ENCODE results near the gene TICRR. TPM values are rescaled to one million over a fixed set of nuclear protein-coding genes. Genes with fewer than 3 reads are reported as not detected.

Gene TICRR
- total RNA-seq, 1 experiment from 2014 or later, result 37.4 TPM

DNA sequence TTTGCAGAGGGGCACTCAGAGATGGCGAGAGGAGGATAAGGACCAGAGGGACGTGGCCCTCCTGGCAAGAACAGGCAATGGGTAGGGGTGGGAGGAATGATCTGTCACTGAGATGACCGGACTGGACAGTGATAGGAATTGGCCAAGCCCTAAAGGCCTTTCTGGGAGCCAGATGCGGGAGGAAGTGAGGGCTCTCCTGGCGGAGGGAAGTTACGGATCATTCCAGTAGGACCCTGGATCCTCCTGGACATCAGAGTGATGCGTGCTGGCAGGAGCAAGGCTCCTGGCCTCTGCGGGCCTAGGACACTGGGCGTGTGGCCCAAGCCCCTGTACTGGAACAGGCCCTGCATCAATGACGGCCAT, 56.6 kb downstream of the TICRR start:
- Mint-ChIP-seq H3K4me3 (no peak overlapping the region), H3K4me1 (no peaks in the 10 kb centered on the region), H3K9me3 (peaks cover 18% of the 10 kb centered on the region), H3K36me3 (peaks cover 84% of the 10 kb centered on the region), H3K27me3 (ENCODE audit: low read depth) (peaks cover 8% of the 10 kb centered on the region), H3K27ac (no peak overlapping the region)
- no peak for DNase-seq (ENCODE audit: low spot score)
- TF ChIP-seq FOXK1 (CRISPR knock-in tag; IDR thresholded peaks at IDR 0.05) (no peak), ZNF396 (CRISPR knock-in tag; IDR thresholded peaks at IDR 0.05; ENCODE audit: borderline replicate concordance) (no peak), FOXJ3 (CRISPR knock-in tag; IDR thresholded peaks at IDR 0.05; ENCODE audit: borderline replicate concordance) (no peak), FOXP1 (CRISPR knock-in tag; IDR thresholded peaks at IDR 0.05; ENCODE audit: borderline replicate concordance) (no peak), ZNF671 (CRISPR knock-in tag; IDR thresholded peaks at IDR 0.05) (no peak), TEAD4 (CRISPR knock-in tag; IDR thresholded peaks at IDR 0.05) (no peak), CBFB (CRISPR knock-in tag; IDR thresholded peaks at IDR 0.05; ENCODE audit: low read depth) (no peak), NFYB (CRISPR knock-in tag; conservative IDR thresholded peaks at IDR 0.05; ENCODE audit: low read depth) (no peak)
- TF ChIP-seq, protein P1, sequence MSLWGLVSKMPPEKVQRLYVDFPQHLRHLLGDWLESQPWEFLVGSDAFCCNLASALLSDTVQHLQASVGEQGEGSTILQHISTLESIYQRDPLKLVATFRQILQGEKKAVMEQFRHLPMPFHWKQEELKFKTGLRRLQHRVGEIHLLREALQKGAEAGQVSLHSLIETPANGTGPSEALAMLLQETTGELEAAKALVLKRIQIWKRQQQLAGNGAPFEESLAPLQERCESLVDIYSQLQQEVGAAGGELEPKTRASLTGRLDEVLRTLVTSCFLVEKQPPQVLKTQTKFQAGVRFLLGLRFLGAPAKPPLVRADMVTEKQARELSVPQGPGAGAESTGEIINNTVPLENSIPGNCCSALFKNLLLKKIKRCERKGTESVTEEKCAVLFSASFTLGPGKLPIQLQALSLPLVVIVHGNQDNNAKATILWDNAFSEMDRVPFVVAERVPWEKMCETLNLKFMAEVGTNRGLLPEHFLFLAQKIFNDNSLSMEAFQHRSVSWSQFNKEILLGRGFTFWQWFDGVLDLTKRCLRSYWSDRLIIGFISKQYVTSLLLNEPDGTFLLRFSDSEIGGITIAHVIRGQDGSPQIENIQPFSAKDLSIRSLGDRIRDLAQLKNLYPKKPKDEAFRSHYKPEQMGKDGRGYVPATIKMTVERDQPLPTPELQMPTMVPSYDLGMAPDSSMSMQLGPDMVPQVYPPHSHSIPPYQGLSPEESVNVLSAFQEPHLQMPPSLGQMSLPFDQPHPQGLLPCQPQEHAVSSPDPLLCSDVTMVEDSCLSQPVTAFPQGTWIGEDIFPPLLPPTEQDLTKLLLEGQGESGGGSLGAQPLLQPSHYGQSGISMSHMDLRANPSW (CRISPR knock-in tag; conservative IDR thresholded peaks at IDR 0.05; ENCODE audit: low read depth), result no peak
- TF ChIP-seq, protein P2, sequence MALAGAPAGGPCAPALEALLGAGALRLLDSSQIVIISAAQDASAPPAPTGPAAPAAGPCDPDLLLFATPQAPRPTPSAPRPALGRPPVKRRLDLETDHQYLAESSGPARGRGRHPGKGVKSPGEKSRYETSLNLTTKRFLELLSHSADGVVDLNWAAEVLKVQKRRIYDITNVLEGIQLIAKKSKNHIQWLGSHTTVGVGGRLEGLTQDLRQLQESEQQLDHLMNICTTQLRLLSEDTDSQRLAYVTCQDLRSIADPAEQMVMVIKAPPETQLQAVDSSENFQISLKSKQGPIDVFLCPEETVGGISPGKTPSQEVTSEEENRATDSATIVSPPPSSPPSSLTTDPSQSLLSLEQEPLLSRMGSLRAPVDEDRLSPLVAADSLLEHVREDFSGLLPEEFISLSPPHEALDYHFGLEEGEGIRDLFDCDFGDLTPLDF (CRISPR knock-in tag; IDR thresholded peaks at IDR 0.05), result no peak
- TF ChIP-seq, protein P3, sequence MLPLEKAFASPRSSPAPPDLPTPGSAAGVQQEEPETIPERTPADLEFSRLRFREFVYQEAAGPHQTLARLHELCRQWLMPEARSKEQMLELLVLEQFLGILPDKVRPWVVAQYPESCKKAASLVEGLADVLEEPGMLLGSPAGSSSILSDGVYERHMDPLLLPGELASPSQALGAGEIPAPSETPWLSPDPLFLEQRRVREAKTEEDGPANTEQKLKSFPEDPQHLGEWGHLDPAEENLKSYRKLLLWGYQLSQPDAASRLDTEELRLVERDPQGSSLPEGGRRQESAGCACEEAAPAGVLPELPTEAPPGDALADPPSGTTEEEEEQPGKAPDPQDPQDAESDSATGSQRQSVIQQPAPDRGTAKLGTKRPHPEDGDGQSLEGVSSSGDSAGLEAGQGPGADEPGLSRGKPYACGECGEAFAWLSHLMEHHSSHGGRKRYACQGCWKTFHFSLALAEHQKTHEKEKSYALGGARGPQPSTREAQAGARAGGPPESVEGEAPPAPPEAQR (CRISPR knock-in tag; IDR thresholded peaks at IDR 0.05), result no peak
- TF ChIP-seq, protein P4, sequence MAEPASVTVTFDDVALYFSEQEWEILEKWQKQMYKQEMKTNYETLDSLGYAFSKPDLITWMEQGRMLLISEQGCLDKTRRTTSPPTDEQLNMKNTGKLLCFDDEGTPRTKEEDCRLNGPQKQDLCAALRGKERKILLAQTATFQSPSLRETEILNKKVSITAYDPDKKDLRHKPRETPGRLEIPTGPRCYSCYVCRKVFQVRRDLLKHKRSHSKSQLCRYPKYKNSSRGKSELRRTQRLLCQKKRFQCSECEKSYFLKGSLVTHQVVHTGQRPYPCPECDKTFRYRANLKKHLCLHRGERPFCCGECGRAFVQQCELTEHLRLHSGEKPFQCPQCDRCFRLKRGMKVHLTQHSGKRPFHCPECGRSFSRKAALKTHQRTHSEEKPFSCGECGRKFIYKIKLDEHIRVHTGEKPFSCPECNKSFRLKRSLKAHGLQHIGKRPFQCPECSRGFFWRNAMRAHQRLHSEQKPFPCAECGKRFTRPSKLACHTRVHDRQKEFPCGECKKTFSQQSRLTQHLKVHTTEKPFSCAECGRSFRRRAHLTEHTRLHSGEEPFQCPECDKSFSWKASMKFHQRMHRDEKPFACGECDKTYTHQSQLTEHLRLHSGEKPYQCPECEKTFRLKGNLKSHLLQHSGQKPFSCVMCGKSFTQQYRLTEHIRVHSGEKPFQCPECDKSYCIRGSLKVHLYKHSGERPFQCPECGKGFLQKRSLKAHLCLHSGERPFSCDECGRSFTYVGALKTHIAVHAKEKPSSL (CRISPR knock-in tag; conservative IDR thresholded peaks at IDR 0.05), result no peak
- ATAC-seq, result no peak; the same call in 1 of the 2 replicates
- POLR2A ChIA-PET, result no interaction called here
- CTCF ChIA-PET, result no interaction called here

DNA sequence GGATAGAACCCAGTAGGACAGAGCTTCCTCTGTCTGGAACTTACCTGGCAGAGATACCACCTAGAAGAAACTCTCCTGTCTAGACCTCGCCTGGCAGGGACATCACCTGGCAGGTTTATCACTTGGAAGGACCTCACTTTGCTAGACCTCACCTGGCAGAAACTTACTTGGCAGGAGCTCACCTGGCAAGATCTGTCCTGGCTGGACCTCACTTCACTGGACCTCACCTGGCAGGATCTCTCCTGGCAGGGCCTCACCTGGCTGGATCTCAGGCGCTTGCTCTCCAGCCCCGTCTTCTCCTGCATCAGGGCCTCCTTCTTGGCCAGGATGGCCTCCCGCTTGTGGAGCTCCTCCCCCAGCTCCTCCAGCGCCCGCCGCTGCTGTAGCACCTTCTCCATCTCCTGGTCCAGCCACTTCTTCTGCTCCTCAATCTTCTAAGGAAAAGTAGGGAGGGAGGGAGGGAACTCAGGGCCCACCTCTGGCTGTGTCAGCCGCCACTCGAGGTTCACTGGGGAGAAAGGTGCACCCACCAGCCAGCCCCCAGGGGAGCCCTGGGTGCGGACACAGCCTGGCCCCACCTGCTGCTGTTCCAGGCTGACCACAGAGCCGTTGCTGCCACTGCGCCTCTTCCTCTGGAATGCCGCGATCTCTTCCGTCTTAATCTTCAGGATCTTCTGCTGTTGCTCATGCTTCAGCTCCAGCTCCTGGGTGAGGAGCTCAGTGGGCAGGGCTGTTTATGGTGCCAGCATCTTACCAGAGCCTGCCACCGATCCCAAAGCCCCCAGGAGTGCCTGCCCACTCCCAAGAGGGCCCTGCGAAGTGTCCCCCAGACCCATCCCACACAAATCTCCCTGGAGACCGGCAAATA, 57.5 kb downstream of the TICRR start:
- no peak overlapping the region for H3K27ac Mint-ChIP-seq
- ATAC-seq, result no peak
- H3K27me3 Mint-ChIP-seq (ENCODE audit: low read depth), result peaks cover 8% of the 10 kb centered on the region
- POLR2A ChIA-PET, result no interaction called here
- TF ChIP-seq ZNF232 (CRISPR knock-in tag; IDR thresholded peaks at IDR 0.05) (no peak), RELA (CRISPR knock-in tag; IDR thresholded peaks at IDR 0.05; ENCODE audit: borderline replicate concordance) (no peak), RORB (CRISPR knock-in tag; IDR thresholded peaks at IDR 0.05) (no peak), TEAD1 (CRISPR knock-in tag; IDR thresholded peaks at IDR 0.05) (no peak), ZNF121 (CRISPR knock-in tag; IDR thresholded peaks at IDR 0.05) (no peak)
- DNase-seq (ENCODE audit: low spot score), result no peak
- peaks cover 18% of the 10 kb centered on the region for H3K9me3 Mint-ChIP-seq
- no peak overlapping the region for H3K4me3 Mint-ChIP-seq
- no peaks in the 10 kb centered on the region for H3K4me1 Mint-ChIP-seq
- peaks cover 79% of the 10 kb centered on the region for H3K36me3 Mint-ChIP-seq
- CTCF ChIA-PET, result interaction anchor here (1.5 kb wide), 1 partner anchor 14 kb away, joined by 4 read pairs; no protein-coding TSS in a partner anchor

Measured in WTC11 (cell line).